Trophoblast cell (in vitro differentiated cells and primary cell): ENCODE results near the gene ERCC3.
A peak's percentile ranks its signal among the peaks of the same experiment; 100 is the strongest.
"Not testable (repeated sequence)": the region's sequence is repeated elsewhere in the genome, so short reads cannot be mapped to it uniquely, and the experiment has no call there.

Experiments used
- DNase-seq, 2 donors: peaks; one replicate each; pipeline ENCODE4 v3.0.0-alpha.2; 2016
- H2AFZ ChIP-seq: 2 replicates; pipeline ENCODE4 v1.6.1; 2013; ENCODE audit warnings: low read length, moderate library complexity, mild to moderate bottlenecking; ENCODE audit not compliant: insufficient read depth, poor library complexity
- H2AK5ac ChIP-seq: 2 replicates; pipeline ENCODE4 v1.6.1; 2013; ENCODE audit warnings: mild to moderate bottlenecking, low read length
- H2BK120ac ChIP-seq: 2 replicates; pipeline ENCODE4 v1.6.1; 2013; ENCODE audit warnings: low read length, mild to moderate bottlenecking, moderate library complexity; ENCODE audit not compliant: insufficient read depth, poor library complexity
- H2BK12ac ChIP-seq: 2 replicates; pipeline ENCODE4 v1.6.1; 2013; ENCODE audit warnings: mild to moderate bottlenecking, low read length, moderate library complexity
- H2BK5ac ChIP-seq: 2 replicates; pipeline ENCODE4 v1.6.1; 2013; ENCODE audit warnings: low read length, low read depth, moderate library complexity, mild to moderate bottlenecking; ENCODE audit not compliant: poor library complexity
- H3K14ac ChIP-seq: 2 replicates; pipeline ENCODE4 v1.6.1; 2013; ENCODE audit warnings: mild to moderate bottlenecking, low read length
- H3K18ac ChIP-seq: 2 replicates; pipeline ENCODE4 v1.6.1; 2013; ENCODE audit warnings: mild to moderate bottlenecking, low read length
- H3K23ac ChIP-seq: 2 replicates; pipeline ENCODE4 v1.6.1; 2013; ENCODE audit warnings: low read length
- H3K27ac ChIP-seq: 2 replicates; pipeline ENCODE4 v1.5.1; 2013; ENCODE audit warnings: low read depth, mild to moderate bottlenecking, inconsistent platforms, low read length, moderate library complexity
- H3K27me3 ChIP-seq: 2 replicates; pipeline ENCODE4 v1.6.1; 2013; ENCODE audit warnings: inconsistent platforms, mild to moderate bottlenecking, low read length, moderate library complexity; ENCODE audit not compliant: insufficient read depth
- H3K36me3 ChIP-seq, 2 experiments: 1 replicate in 1 of 2; 2 replicates in 1 of 2; pipeline ENCODE4 v1.6.1; 2013; ENCODE audit warnings: low read length in 2 of 2, mild to moderate bottlenecking in 2 of 2, moderate library complexity in 1 of 2; ENCODE audit not compliant: insufficient read depth in 2 of 2, control insufficient read depth in 1 of 2
- H3K4ac ChIP-seq: 2 replicates; pipeline ENCODE4 v1.6.1; 2013; ENCODE audit warnings: low read depth, mild to moderate bottlenecking, low read length, moderate library complexity
- H3K4me1 ChIP-seq, 2 experiments: 1 replicate in 1 of 2; 2 replicates in 1 of 2; pipeline ENCODE4 v1.6.1; 2013; ENCODE audit warnings: low read length in 2 of 2, mild to moderate bottlenecking in 2 of 2, moderate library complexity in 1 of 2; ENCODE audit not compliant: insufficient read depth in 2 of 2, control insufficient read depth in 1 of 2
- H3K4me2 ChIP-seq: 2 replicates; pipeline ENCODE4 v1.6.1; 2013; ENCODE audit warnings: inconsistent platforms, mild to moderate bottlenecking, low read length, moderate library complexity
- H3K4me3 ChIP-seq: 2 replicates; pipeline ENCODE4 v1.5.1; 2013; ENCODE audit warnings: mild to moderate bottlenecking, low read depth, low read length, inconsistent platforms
- H3K79me1 ChIP-seq: one replicate; pipeline ENCODE4 v1.6.1; 2013; ENCODE audit warnings: low read length
- H3K79me2 ChIP-seq: 2 replicates; pipeline ENCODE4 v1.6.1; 2013; ENCODE audit warnings: low read length, mild to moderate bottlenecking; ENCODE audit not compliant: control insufficient read depth, insufficient read depth, poor library complexity
- H3K9ac ChIP-seq: 2 replicates; pipeline ENCODE4 v1.6.1; 2013; ENCODE audit warnings: mild to moderate bottlenecking, low read length
- H3K9me3 ChIP-seq: 2 replicates; pipeline ENCODE4 v1.6.1; 2013; ENCODE audit warnings: low read depth, mild to moderate bottlenecking, control low read depth, inconsistent platforms, low read length; ENCODE audit not compliant: insufficient read depth
- H4K12ac ChIP-seq: 2 replicates; pipeline ENCODE4 v1.6.1; 2013; ENCODE audit warnings: low read depth, mild to moderate bottlenecking, low read length, moderate library complexity
- H4K8ac ChIP-seq: 2 replicates; pipeline ENCODE4 v1.6.1; 2013; ENCODE audit warnings: low read depth, mild to moderate bottlenecking, low read length, moderate library complexity
- H4K91ac ChIP-seq: one replicate; pipeline ENCODE4 v1.6.1; 2013; ENCODE audit warnings: low read depth, mild to moderate bottlenecking, low read length, moderate library complexity
- WGBS: extraction: QIAGEN DNeasy Blood & Tissue Kit; methylation state at CpG from one replicate; pipeline ENCODE4 v1.1.7; 2013; ENCODE audit warnings: missing lambda C conversion rate; ENCODE audit not compliant: insufficient read length, insufficient coverage; ENCODE audit errors: extremely low coverage; 5-methylcytosine and 5-hydroxymethylcytosine counted together

The ERCC3 gene

DNA sequence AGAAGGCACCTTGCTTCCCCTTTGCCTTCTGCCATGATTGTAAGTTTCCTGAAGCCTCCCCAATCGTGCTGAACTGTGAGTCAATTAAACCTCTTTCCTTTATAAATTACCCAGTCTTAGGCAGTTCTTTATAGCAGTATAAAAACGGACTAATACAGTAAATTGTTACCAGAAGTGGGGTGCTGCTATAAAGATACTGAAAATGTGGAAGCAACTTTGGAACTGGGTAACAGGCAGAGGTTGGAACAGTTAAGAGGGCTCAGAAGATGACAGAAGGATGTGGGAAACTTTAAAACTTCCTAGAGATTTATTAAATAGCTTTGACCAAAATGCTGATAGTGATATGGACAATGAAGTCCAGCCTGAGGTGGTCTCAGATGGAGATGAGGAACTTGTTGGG, 56.2 kb downstream of the ERCC3 start:
- not testable (repeated sequence) for H3K4me2 ChIP-seq, H2AK5ac ChIP-seq, DNase-seq, H4K91ac ChIP-seq, H3K27me3 ChIP-seq, H3K4ac ChIP-seq, H3K9ac ChIP-seq, H3K18ac ChIP-seq, H2BK120ac ChIP-seq, H2AFZ ChIP-seq, H3K27ac ChIP-seq, H2BK12ac ChIP-seq, H3K14ac ChIP-seq, H2BK5ac ChIP-seq, H3K23ac ChIP-seq, H3K79me2 ChIP-seq, H3K79me1 ChIP-seq, H4K8ac ChIP-seq, H4K12ac ChIP-seq, H3K4me1 ChIP-seq, H3K4me3 ChIP-seq, H3K36me3 ChIP-seq
- H3K9me3 ChIP-seq = peaks cover 13% of the 10 kb centered on the region
- no CpG with 5 or more reads among the region's 2 CpGs for WGBS

DNA sequence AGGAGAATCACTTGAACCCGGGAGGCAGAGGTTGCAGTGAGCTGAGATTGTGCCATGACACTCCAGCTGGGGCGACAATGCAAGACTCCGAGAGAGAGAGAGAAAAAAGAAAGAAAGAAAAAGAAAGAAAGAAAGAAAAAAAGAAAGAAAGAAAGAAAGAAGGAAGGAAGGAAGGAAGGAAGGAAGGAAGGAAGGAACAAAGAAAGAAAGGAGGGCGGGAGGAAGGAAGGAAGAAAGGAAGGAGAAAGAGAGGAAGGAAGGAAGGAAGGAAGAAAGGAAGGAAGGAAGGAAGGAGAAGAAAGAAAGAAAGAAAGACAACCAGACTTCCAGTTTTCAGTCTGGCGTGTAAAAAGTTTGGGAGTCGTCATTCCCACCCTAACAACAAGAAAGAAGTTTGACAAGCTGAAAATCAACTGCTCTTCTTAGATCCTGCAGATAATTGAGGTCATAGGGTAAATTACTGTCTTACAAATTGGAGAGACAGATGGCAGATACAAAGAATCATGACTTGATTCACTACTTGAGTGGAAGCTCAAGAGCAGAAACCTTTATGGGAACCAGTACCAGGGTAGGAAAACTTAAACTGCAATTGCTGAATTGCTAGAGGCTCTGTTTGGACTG, 58.8 kb downstream of the ERCC3 start:
- Histone ChIP-seq H4K8ac (no peak overlapping the region), H3K4me1 (no peaks in the 10 kb centered on the region), H3K4ac (no peak overlapping the region), H2BK12ac (no peak overlapping the region), H3K79me1 (no peaks in the 10 kb centered on the region), H3K4me3 (no peak overlapping the region), H3K36me3 (no peaks in the 10 kb centered on the region), H3K79me2 (no peaks in the 10 kb centered on the region), H3K23ac (no peak overlapping the region), H2AFZ (no peak overlapping the region), H3K9me3 (peaks cover 8% of the 10 kb centered on the region), H2AK5ac (no peak overlapping the region), H2BK5ac (no peak overlapping the region), H3K4me2 (no peak overlapping the region), H3K14ac (no peak overlapping the region), H2BK120ac (no peak overlapping the region), H3K27me3 (no peaks in the 10 kb centered on the region), H3K27ac (no peak overlapping the region), H3K9ac (no peak overlapping the region), H3K18ac (no peak overlapping the region), H4K12ac (no peak overlapping the region), H4K91ac (no peak overlapping the region)
- no peak for DNase-seq
- no CpG with 5 or more reads among the region's 6 CpGs for WGBS

DNA sequence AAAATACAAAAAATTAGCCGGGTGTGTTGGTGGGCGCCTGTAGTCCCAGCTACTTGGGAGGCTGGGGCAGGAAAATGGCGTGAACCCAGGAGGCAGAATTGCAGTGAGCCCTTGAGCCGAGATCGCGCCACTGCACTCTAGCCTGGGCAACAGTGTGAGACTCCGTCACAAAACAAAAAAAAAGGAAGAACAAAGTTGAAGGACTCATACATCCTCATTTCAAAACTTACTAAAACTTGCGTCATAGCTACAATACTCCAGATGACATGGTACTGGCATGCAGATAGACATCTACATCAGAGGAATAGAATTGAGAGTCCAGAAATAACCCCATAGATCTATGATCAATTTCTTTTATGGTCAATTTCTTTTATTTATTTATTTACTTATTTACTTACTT, 60.2 kb downstream of the ERCC3 start:
- Histone ChIP-seq H2AK5ac (no peak overlapping the region), H2BK5ac (no peak overlapping the region), H3K14ac (no peak overlapping the region), H2BK12ac (no peak overlapping the region), H4K91ac (no peak overlapping the region), H3K23ac (no peak overlapping the region), H3K4me3 (no peak overlapping the region), H3K36me3 (no peaks in the 10 kb centered on the region), H4K8ac (no peak overlapping the region), H3K9ac (no peak overlapping the region), H3K27ac (no peak overlapping the region), H3K4ac (no peak overlapping the region), H3K4me1 (no peaks in the 10 kb centered on the region), H3K27me3 (no peaks in the 10 kb centered on the region), H3K4me2 (no peak overlapping the region), H2BK120ac (no peak overlapping the region), H2AFZ (no peak overlapping the region), H3K79me2 (no peaks in the 10 kb centered on the region), H4K12ac (no peak overlapping the region), H3K79me1 (no peaks in the 10 kb centered on the region), H3K9me3 (peaks cover 4% of the 10 kb centered on the region), H3K18ac (no peak overlapping the region)
- DNase-seq = peak in 1 of 2 donors; percentile 34
- no CpG with 5 or more reads among the region's 8 CpGs for WGBS

DNA sequence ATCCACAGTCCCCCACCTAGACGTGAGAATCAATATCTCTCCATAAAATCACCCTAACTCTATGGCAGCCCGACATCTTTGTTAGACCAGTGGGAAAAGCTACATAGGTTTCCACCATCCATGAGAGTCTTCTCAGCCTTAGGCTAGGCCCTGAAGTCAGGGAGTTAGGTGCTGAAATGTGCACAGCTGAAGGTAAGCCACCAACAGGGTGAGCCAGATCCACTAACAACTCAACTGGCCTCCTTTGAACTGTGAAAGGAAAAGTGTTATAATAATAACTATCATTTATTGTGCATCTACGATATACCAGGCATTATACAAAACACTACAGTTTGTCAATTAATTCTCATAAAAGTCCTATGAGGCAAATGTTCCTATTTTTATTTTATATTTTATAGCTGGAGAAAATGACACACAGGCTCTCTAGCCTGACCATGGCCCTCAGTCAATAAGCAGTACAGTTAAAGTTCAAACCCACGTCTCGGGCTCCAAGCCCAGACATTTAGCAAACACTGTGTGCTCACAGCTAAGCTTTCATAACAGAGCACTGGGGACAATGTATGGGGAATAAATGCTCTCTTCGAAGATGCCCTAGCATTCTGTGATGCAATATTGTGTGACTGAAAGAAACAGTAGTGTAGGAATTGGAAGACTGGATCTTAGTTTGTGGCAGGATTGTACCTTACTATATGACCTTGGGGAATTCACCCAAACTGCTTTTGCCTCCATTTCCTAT, 62.6 kb downstream of the ERCC3 start:
- no peak overlapping the region for H2AFZ ChIP-seq
- H2BK120ac ChIP-seq = no peak overlapping the region
- no peak overlapping the region for H4K91ac ChIP-seq
- H3K36me3 ChIP-seq = no peaks in the 10 kb centered on the region
- no peak overlapping the region for H3K27ac ChIP-seq
- H3K18ac ChIP-seq = no peak overlapping the region
- no peaks in the 10 kb centered on the region for H3K79me2 ChIP-seq
- no peak for DNase-seq
- no peak overlapping the region for H3K4me3 ChIP-seq
- no peak overlapping the region for H2BK12ac ChIP-seq
- H2BK5ac ChIP-seq = no peak overlapping the region
- no peak overlapping the region for H3K4me2 ChIP-seq
- no peak overlapping the region for H3K4ac ChIP-seq
- no peak overlapping the region for H3K14ac ChIP-seq
- H4K8ac ChIP-seq = no peak overlapping the region
- peaks cover 5 to 6% of the 10 kb centered on the region in 2 experiments for H3K4me1 ChIP-seq
- no peak overlapping the region for H4K12ac ChIP-seq
- no peak overlapping the region for H3K23ac ChIP-seq
- H3K79me1 ChIP-seq = no peaks in the 10 kb centered on the region
- no CpG with 5 or more reads among the region's 6 CpGs for WGBS
- H3K27me3 ChIP-seq = no peaks in the 10 kb centered on the region
- H2AK5ac ChIP-seq = no peak overlapping the region
- H3K9ac ChIP-seq = no peak overlapping the region
- H3K9me3 ChIP-seq = peaks cover 2% of the 10 kb centered on the region
